GM21515 (cell line): ENCODE data around the gene CDX4.
"Not testable (repeated sequence)": the region's sequence is repeated elsewhere in the genome, so short reads cannot be mapped to it uniquely, and the experiment has no call there.

ENCODE experiments used
- ATAC-seq: cut with Tn5 transposase; IDR thresholded peaks from one replicate; pipeline ENCODE4 v1.9.1; 2021; ENCODE audit not compliant: unreplicated experiment

The CDX4 gene

GRCh38 chrX:73446831-73447230, at the start of gene CDX4:
TSS of gene CDX4 (plus strand) at chrX:73447053. CDS start at chrX:73447254, 201 bp downstream.
- no peak for ATAC-seq

DNA sequence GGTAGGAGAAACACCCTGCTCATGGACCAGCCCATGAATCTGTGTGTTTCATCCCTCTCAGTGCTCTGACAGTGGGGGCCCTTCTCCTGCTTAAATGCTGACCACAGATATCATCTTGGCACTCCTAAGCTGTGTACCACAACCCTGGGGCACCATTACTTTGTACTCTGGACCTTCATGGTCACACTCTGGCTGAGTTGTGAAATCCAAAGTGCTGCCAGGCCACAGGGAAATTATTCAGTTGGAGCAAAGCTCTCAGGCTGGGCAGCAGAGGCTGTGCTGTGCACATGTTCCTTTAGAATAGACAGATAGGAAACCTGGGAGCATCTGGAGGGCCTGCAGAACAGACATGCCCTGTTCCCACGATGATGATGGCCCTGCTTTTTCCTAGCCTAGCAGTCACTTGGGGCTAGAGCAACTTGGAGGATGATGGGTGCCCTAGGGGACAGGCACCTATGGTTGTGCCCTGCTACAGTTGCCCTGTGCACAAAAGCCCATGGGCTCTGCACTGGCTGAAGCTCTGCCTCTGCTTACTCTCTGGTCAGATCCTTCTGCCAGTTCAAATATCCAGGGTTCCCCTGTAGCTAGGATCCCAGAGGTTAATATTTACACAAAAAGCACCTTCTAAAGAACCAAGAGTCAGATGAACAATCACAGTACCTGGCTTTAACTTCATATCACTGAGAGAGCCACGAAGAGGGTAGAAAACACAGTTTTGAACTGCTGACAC, 48.5 kb upstream of the CDX4 start:
- no peak for ATAC-seq

DNA sequence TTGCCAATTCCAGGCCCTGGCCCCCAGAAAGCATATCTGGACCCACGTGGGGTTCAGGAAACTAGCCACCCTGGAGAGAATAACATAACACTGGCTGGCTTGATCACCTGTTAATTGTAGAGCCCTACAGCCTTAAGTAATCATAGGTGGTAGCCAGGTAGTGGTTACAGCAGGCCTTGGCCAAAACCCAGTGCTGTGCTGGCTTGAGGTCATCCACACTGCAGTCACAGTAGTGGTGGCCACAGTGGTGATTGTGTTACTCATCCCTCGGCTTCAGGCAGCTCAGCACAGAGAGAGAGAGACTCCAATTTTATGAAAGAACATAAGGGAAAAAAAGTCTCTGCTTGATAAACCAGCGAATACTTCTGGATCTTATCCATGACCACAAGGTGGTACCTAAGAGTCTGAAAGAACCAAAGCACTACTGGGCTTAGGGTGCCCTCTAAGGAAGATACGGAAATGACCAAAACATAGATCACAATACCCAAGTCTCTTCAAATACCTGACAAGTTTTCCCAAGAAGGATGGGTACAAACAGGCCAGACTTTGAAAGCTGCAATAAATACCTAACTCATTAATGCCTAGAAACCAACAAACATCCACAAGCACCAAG, 46.6 kb upstream of the CDX4 start:
- ATAC-seq: no peak

DNA sequence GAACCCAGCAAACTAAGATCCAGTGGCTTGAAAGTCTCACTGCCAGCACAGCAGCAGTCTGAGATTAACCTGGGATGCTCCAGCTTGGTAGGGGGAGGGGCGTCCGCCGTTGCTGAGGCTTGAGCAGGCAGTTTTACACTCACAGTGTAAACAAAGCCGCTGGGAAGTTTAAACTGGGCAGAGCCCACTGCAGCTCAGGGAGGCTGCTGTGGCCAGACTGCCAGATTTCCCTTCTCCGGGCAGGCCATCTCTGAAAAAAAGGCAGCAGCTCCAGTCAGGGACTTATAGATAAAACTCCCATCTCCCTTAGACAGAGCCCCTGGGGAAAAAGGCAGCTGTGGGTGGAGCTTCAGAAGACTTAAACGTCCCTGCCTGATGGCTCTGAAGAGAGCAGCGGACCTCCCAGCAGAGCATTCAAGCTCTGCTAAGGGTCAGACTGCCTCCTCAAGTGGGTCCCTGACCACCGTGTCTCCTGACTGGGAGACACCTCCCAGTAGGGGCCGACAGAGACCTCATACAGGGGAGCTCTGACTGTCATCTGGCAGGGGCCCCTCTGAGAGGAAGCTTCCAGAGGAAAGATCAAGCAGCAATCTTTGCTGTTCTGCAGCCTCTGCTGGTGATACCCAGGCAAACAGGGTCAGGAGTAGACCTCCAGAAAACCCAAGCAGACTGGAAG, 45.1 kb upstream of the CDX4 start:
- ATAC-seq: no peak

DNA sequence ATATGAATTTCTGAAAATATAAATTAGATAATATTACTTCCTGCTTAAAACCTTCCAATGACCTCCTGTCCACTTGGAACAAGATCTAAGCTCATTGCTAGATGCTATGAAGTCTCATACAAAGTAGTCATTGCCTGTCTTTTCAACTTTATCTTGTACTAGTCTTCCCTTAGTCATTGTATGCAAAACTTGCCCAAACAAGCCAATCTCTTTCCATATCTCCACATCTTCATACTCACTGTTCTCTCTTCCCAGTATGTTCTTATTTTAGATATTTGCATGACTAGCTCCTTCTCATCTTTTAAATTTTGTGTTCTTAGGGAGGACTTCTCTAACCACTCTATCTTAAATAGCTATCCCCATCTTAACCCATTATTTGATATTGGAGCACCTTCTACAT, 33.9 kb upstream of the CDX4 start:
- ATAC-seq: no peak

DNA sequence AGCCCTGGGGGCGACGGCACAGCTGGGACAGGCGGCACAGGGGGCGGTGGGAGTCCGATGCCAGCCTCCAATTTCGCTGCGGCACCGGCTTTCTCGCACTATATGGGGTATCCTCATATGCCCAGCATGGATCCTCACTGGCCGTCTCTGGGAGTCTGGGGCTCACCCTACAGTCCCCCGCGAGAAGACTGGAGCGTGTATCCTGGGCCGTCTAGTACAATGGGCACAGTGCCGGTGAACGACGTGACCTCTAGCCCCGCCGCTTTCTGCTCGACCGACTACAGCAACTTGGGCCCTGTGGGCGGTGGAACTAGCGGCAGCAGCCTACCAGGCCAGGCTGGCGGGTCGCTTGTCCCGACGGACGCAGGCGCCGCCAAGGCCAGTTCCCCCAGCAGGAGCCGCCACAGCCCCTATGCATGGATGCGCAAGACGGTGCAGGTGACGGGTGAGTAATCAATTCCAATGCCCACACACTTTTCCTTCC, 500 bp downstream of the CDX4 start:
- ATAC-seq: no peak

- no peak for ATAC-seq
Observed at GRCh38 chrX:73448379-73448778, 1.5 kb downstream of the CDX4 start.

DNA sequence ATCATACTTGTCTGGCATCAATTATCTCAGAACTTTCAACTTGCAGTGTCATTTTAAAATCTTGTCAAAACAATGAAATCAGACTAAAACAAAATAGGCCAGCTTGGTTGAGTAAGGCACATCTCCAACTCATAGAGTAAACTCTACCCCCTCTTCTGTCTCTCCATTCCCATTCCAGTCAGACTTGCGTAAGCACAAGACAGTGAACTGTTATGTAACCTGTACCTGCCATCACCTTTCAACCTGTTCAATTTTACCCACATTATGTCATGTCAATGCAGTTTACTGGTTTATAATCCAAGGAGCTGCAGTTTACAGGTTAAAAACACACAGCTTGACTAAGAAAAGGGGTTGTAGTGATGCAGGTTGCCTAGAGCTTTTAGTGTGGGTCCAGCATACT, 8.3 kb downstream of the CDX4 start:
- ATAC-seq: no peak

GRCh38 chrX:73457306-73457705, 10.5 kb downstream of the CDX4 start:
- ATAC-seq: no peak

DNA sequence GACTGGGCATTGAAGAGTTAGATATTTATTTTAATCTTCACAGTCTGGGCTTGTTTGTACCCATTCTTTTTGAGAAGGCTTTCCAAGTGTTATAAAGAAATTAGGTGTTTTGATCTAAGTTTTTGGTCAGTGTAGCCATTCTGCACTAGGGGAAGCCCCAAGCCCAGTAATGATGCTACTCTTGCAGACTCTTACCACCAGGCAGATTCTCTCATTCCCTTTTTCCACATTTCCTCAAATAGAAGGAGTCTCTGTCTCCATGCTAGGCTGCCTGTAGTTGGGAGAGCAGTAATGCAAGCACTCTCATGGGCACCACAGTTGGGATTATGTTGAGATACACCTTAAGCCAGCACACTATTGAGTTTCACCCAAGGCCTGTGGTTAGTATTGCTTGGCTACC, 21.5 kb downstream of the CDX4 start:
- ATAC-seq: no peak

- no peak for ATAC-seq
Observed at GRCh38 chrX:73478961-73479360, 32.1 kb downstream of the CDX4 start.

GRCh38 chrX:73481521-73481920, 34.7 kb downstream of the CDX4 start:
- no peak for ATAC-seq

GRCh38 chrX:73490661-73491060, 43.8 kb downstream of the CDX4 start:
- no peak for ATAC-seq

DNA sequence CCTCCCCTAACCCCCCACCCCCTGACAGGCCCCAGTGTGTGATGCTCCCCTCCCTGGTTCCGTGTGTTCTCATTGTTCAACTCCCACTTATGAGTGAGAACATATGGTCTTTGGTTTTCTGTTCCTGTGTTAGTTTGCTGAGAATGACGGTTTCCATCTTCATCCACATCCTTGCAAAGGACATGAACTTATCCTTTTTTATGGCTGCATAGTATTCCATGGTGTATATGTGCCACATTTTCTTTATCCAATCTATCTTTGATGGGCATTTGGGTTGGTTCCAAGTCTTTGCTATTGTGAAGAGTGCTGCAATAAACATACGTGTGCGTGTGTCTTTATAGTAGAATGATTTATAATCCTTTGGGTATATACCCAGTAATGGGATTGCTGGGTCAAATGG, 45.3 kb downstream of the CDX4 start:
- not testable (repeated sequence) for ATAC-seq
